GM21360 (cell line): Measurements from ENCODE around the gene SUGCT.

ENCODE experiments used
- ATAC-seq: cut with Tn5 transposase; IDR thresholded peaks from one replicate; pipeline ENCODE4 v1.9.1; 2021; ENCODE audit warnings: mild to moderate bottlenecking, moderate library complexity; ENCODE audit not compliant: unreplicated experiment

The SUGCT gene

GRCh38 chr7:40799493-40800403 is 664.9 kb downstream of the SUGCT start:
- no peak for ATAC-seq

- no peak for ATAC-seq
Measured at GRCh38 chr7:40800771-40801170, 666.0 kb downstream of the SUGCT start.

- ATAC-seq, result no peak
Measured at GRCh38 chr7:40802497-40802896, 667.7 kb downstream of the SUGCT start.

GRCh38 chr7:40804477-40805215 is 669.8 kb downstream of the SUGCT start:
- ATAC-seq, result no peak

GRCh38 chr7:40805361-40805760 is 670.6 kb downstream of the SUGCT start:
- ATAC-seq, result no peak

- no peak for ATAC-seq
Measured at GRCh38 chr7:40808378-40808942, 673.7 kb downstream of the SUGCT start.

- no peak for ATAC-seq
Measured at GRCh38 chr7:40810274-40810673, 675.5 kb downstream of the SUGCT start.

GRCh38 chr7:40811666-40812065 is 676.9 kb downstream of the SUGCT start:
- no peak for ATAC-seq

- ATAC-seq, result no peak
Measured at GRCh38 chr7:40815022-40815421, 680.2 kb downstream of the SUGCT start.

- no peak for ATAC-seq
Measured at GRCh38 chr7:40815512-40815911, 680.7 kb downstream of the SUGCT start.

- no peak for ATAC-seq
Measured at GRCh38 chr7:40822861-40823260, 688.1 kb downstream of the SUGCT start.

GRCh38 chr7:40824461-40824860 is 689.7 kb downstream of the SUGCT start:
- ATAC-seq, result no peak

- no peak for ATAC-seq
Measured at GRCh38 chr7:40826411-40827221, 691.8 kb downstream of the SUGCT start.

GRCh38 chr7:40827222-40828085 is 692.6 kb downstream of the SUGCT start:
- ATAC-seq, result no peak

GRCh38 chr7:40828686-40829600 is 694.1 kb downstream of the SUGCT start:
- no peak for ATAC-seq

GRCh38 chr7:40833191-40833887 is 698.5 kb downstream of the SUGCT start:
- no peak for ATAC-seq

- ATAC-seq, result no peak
Measured at GRCh38 chr7:40833888-40834234, 699.1 kb downstream of the SUGCT start.

GRCh38 chr7:40836218-40836617 is 701.4 kb downstream of the SUGCT start:
- no peak for ATAC-seq
